Activated CD8-positive, alpha-beta memory T cell treated with anti-CD3 and anti-CD28 coated beads, Interleukin-2, amount 10 ng/mL, durations not matched to agents 7 days and 5 days (primary cell): ENCODE data around the gene CLCA2. TPM values are rescaled to one million over a fixed set of nuclear protein-coding genes. Genes with fewer than 3 reads are reported as not detected.
A peak's percentile ranks its signal among the peaks of the same experiment; 100 is the strongest.

Experiments
- ATAC-seq: fragments of 150-1000 bp; cut with Tn5 transposase; one replicate; pipeline ENCODE4 v1.10.0; 2021; ENCODE audit warnings: moderate library complexity
- CTCF ChIA-PET: fragments of 350-600 bp; sonication (Branson Sonifier 250); formaldehyde crosslinking; loops from one replicate; lab custom pipeline; 2021; ENCODE audit warnings: antibody characterized with exemption; lab: Charles Lee
- DNase-seq: peaks from one replicate; pipeline ENCODE4 v3.0.0-alpha.2; 2020
- H3K27ac Mint-ChIP-seq: one replicate; pipeline ENCODE4 v1.8.0; 2021; ENCODE audit warnings: mild to moderate bottlenecking, mixed read lengths
- H3K27me3 Mint-ChIP-seq: one replicate; pipeline ENCODE4 v1.8.0; 2021; ENCODE audit warnings: mixed read lengths
- H3K36me3 Mint-ChIP-seq: one replicate; pipeline ENCODE4 v1.8.0; 2021; ENCODE audit warnings: mild to moderate bottlenecking, mixed read lengths
- H3K4me1 Mint-ChIP-seq: one replicate; pipeline ENCODE4 v1.8.0; 2021; ENCODE audit warnings: mixed read lengths
- H3K4me3 Mint-ChIP-seq: one replicate; pipeline ENCODE4 v1.8.0; 2021; ENCODE audit warnings: mild to moderate bottlenecking, moderate library complexity, mixed read lengths
- H3K9me3 Mint-ChIP-seq: one replicate; pipeline ENCODE4 v1.8.0; 2022; ENCODE audit warnings: low read depth, mixed read lengths
- total RNA-seq, 2 experiments: library from RNA; stranded (reverse); gene quantifications; one replicate each; pipeline ENCODE4 v1.2.3, GENCODE V29; 2021

CLCA2 gene, protein sequence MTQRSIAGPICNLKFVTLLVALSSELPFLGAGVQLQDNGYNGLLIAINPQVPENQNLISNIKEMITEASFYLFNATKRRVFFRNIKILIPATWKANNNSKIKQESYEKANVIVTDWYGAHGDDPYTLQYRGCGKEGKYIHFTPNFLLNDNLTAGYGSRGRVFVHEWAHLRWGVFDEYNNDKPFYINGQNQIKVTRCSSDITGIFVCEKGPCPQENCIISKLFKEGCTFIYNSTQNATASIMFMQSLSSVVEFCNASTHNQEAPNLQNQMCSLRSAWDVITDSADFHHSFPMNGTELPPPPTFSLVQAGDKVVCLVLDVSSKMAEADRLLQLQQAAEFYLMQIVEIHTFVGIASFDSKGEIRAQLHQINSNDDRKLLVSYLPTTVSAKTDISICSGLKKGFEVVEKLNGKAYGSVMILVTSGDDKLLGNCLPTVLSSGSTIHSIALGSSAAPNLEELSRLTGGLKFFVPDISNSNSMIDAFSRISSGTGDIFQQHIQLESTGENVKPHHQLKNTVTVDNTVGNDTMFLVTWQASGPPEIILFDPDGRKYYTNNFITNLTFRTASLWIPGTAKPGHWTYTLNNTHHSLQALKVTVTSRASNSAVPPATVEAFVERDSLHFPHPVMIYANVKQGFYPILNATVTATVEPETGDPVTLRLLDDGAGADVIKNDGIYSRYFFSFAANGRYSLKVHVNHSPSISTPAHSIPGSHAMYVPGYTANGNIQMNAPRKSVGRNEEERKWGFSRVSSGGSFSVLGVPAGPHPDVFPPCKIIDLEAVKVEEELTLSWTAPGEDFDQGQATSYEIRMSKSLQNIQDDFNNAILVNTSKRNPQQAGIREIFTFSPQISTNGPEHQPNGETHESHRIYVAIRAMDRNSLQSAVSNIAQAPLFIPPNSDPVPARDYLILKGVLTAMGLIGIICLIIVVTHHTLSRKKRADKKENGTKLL
- total RNA-seq, result not detected

DNA sequence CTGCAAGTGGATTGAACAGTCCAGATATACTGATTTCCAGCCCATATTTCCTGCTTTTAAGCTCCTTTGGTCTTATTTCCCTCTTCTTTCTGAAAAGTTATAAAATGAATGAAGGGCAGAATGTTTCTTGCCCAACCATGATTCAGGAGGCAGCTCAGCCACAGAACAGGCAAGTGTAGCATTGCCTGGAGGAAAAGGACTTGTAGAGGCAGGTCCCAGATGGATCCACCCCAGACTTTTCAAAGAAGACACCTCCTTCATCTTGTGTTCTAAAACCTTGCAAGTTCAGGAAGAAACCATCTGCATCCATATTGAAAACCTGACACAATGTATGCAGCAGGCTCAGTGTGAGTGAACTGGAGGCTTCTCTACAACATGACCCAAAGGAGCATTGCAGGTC, at the start of gene CLCA2:
CLCA2 (plus strand) TSS at position 299 of the 400 bp plus-strand sequence; CDS start at position 376, 77 bp downstream.
- Mint-ChIP-seq H3K4me1 (peaks cover 10% of the 10 kb centered on the region), H3K4me3 (no peak within 1 kb of the TSS), H3K9me3 (no peaks in the 10 kb centered on the region), H3K27me3 (peaks cover 9% of the 10 kb centered on the region), H3K36me3 (no peaks in the 10 kb centered on the region), H3K27ac (no peak within 1 kb of the TSS)
- CTCF ChIA-PET, result interaction anchor here (0.7 to 4.0 kb wide), 5 partner anchors 27 to 77 kb away, joined by 3 to 18 read pairs (median 3); partner anchors contain the start of gene ODF2L
- no peak for ATAC-seq
- no peak for DNase-seq

DNA sequence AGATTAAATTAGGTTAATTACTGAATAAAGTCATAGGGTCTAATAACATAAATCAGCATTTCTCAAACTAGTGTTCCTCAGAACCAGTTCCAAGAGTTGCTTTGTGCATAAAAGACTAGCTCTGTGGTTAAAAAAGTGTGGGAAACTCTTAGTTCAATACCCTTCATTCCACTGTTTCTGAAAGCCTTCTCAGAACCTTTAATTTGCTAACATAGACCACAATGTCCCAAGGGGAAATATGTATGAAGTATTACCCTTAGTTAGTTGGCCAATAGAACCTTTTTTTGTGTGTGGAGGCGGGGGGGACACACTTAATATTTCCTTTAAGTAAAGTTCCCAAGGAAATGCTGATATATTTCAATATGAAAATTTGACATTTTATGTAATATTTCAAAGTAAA, 48.3 kb upstream of the CLCA2 start:
- CTCF ChIA-PET, result interaction anchor here (0.6 to 1.0 kb wide), 3 partner anchors 99 to 328 kb away, joined by 3 to 6 read pairs (median 3); partner anchors contain the start of gene SH3GLB1
- no peaks in the 10 kb centered on the region for H3K27me3 Mint-ChIP-seq
- H3K9me3 Mint-ChIP-seq, result peaks cover 14% of the 10 kb centered on the region
- H3K4me3 Mint-ChIP-seq, result no peak overlapping the region
- H3K4me1 Mint-ChIP-seq, result peaks cover 7% of the 10 kb centered on the region
- H3K27ac Mint-ChIP-seq, result no peak overlapping the region
- ATAC-seq (no peak), DNase-seq (no peak)
- peaks cover 53% of the 10 kb centered on the region for H3K36me3 Mint-ChIP-seq

DNA sequence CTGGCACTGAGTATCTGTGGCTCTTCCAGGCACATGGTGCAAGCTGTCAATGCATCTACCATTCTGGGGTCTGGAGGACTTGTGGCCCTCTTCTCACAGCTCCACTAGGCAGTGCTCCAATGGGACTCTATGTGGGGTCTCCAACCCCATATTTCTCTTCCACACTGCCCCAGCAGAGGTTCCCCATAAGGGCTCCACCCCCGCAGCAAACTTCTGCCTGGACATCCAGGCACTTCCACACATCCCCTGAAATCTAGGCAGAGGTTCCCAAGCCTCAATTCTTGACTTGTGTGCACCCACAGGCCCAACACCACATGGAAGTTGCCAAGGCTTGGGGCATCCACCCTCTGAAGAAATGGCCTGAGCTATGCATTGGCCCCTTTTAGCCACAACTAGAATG, 46.6 kb upstream of the CLCA2 start:
- H3K4me3 Mint-ChIP-seq, result no peak overlapping the region
- H3K36me3 Mint-ChIP-seq, result peaks cover 55% of the 10 kb centered on the region
- H3K27me3 Mint-ChIP-seq, result no peaks in the 10 kb centered on the region
- CTCF ChIA-PET, result interaction anchor here (1.1 to 1.2 kb wide), 2 partner anchors 10 to 97 kb away, joined by 3 read pairs; no protein-coding TSS in a partner anchor
- DNase-seq (no peak), ATAC-seq (no peak)
- no peak overlapping the region for H3K27ac Mint-ChIP-seq
- peaks cover 14% of the 10 kb centered on the region for H3K9me3 Mint-ChIP-seq
- H3K4me1 Mint-ChIP-seq, result peaks cover 12% of the 10 kb centered on the region

DNA sequence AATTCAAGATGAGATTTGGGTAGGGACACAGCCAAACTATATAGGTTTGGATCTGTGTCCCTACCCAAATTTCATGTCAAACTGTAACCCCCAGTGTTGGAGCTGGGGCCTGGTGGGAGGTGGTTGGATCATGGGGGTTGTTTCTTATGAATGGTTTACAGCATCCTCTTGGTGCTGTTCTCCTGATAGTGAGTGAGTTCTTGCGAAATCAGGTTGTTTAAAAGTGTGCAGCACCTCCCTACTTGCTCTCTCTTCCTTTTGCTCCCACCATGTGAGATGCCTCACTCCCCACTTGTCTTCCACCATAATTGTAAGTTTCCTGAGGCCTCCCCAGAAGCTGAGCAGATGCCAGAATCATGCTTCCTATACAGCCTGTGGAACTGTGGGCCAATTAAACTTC, 45.2 kb upstream of the CLCA2 start:
- DNase-seq (no peak), ATAC-seq (no peak)
- CTCF ChIA-PET, result interaction anchor here (2.1 to 3.2 kb wide), 2 partner anchors 18 to 124 kb away, joined by 17 to 28 read pairs; partner anchors contain the start of gene ODF2L
- peaks cover 47% of the 10 kb centered on the region for H3K36me3 Mint-ChIP-seq
- H3K4me1 Mint-ChIP-seq, result peaks cover 16% of the 10 kb centered on the region
- peaks cover 14% of the 10 kb centered on the region for H3K9me3 Mint-ChIP-seq
- H3K27ac Mint-ChIP-seq, result no peak overlapping the region
- H3K27me3 Mint-ChIP-seq, result no peaks in the 10 kb centered on the region
- no peak overlapping the region for H3K4me3 Mint-ChIP-seq

DNA sequence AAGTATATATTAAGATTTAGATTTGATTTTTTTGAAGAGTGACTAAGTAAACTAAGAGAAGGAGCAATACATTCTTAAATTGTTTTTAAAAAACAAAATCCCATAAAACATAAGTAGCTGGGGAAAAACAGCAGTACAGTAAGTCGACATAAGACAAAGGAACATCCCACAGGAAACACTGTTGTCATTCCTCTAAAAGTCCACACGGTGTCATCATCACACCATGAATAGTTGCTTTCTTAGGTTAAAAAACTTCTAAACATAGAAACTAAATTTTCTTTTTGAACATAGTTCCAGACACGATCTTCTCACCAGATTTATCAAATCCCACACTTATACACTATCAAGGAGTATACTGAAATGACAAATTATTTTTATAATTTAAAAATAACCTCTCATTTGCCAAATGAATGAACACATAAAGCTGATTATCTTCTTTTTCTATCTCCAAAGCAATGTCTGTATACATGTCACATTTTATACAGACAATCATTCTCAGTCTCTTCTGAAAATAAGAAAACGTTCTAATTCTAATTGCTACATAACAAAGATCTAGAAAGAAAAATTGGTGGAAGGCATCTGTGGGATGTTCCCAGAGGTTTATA, 43.6 kb upstream of the CLCA2 start:
- Mint-ChIP-seq H3K4me3 (no peak overlapping the region), H3K36me3 (peaks cover 40% of the 10 kb centered on the region), H3K27me3 (no peaks in the 10 kb centered on the region), H3K27ac (no peak overlapping the region), H3K9me3 (peaks cover 14% of the 10 kb centered on the region), H3K4me1 (peaks cover 16% of the 10 kb centered on the region)
- ATAC-seq (peak; percentile 72), DNase-seq (no peak)
- CTCF ChIA-PET, result interaction anchor here (0.6 to 3.2 kb wide), 19 partner anchors 10 to 394 kb away, joined by 3 to 28 read pairs (median 5); partner anchors contain the start of genes CLCA2 and ODF2L

DNA sequence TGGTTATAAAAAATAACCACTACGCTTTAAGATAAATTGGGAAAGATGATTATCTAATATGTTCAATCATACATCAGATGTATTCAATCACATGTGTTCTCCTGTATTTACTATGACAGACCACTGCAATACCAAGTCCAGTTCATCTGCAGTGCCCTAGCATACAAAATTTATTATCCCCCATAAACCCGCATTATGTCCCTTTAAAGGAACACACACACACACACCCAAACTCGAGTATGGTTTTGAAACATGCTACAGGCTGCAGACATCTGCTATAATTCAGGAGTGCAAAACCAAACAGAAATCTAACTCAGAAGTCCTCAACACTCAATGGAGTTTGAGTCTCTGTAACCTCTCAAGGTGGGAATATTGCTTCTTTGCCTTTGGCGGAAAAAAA, 42.7 kb upstream of the CLCA2 start:
- Mint-ChIP-seq H3K27me3 (no peaks in the 10 kb centered on the region), H3K4me1 (peaks cover 16% of the 10 kb centered on the region), H3K27ac (no peak overlapping the region), H3K4me3 (no peak overlapping the region), H3K9me3 (peaks cover 14% of the 10 kb centered on the region), H3K36me3 (peaks cover 37% of the 10 kb centered on the region)
- no peak for ATAC-seq
- no peak for DNase-seq
- CTCF ChIA-PET, result no interaction called here

DNA sequence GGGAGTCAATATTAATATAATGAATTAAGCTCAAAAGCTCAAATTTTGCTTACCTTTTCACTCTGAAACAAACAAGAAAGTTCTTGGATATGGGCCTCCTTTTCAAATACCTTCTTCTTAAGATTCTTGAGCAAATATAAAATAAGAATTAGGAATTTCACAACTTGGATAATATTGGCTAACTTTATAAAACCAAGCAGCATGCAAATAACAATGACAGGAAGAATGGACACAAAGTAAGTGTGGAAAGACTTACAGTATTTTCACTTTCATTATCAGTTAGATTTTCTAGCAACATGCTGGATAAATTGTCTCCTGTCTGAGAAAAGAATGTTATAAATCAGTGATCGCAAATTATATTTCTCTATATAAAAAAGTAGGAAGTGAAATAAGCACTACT, 41.1 kb upstream of the CLCA2 start:
- Mint-ChIP-seq H3K4me3 (peak overlapping the region; percentile 47), H3K27ac (peak overlapping the region; percentile 70)
- peak; percentile 51 for ATAC-seq

DNA sequence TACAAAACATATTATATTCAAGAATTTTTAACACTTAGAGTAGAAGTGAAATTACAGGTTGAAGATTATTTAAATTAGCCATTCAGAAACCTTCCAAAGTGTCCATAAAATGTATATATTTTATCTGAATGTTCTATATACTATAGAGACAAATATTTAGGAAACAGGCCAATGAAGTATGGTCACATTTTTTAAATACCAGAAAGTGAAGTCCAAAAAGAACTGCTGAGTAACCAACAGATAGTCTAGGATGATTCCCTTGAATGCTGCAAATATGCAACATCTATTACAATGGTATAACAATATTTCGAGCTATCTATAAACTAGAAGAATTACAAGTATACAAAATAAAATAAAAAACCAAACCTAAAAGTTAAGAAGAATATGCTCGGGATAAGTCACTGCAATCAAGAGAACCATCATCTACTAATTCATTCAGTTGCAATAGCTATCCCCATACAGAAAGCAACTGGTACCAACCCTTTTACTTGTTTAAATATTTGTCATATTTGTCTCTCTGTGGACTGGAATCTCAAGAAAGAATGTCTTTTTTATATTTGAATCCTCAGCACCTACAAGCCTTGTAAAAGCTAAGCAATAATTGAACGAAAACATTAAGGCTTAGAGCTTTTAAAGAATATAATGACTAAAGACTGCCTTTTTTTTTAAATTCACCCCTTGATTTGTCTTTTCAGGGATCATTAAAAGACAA, 35.9 kb upstream of the CLCA2 start:
- H3K27ac Mint-ChIP-seq, result no peak overlapping the region

More for the DNA sequence above, 41.1 kb upstream of the CLCA2 start:
- Mint-ChIP-seq H3K9me3 (peaks cover 6% of the 10 kb centered on the region), H3K36me3 (peaks cover 20% of the 10 kb centered on the region), H3K4me1 (peaks cover 19% of the 10 kb centered on the region), H3K27me3 (no peaks in the 10 kb centered on the region)
- CTCF ChIA-PET, result interaction anchor here (0.7 to 7.3 kb wide), 4 partner anchors 13 to 322 kb away, joined by 3 to 74 read pairs (median 6); partner anchors contain the start of genes ODF2L and SH3GLB1
- no peak for DNase-seq

DNA sequence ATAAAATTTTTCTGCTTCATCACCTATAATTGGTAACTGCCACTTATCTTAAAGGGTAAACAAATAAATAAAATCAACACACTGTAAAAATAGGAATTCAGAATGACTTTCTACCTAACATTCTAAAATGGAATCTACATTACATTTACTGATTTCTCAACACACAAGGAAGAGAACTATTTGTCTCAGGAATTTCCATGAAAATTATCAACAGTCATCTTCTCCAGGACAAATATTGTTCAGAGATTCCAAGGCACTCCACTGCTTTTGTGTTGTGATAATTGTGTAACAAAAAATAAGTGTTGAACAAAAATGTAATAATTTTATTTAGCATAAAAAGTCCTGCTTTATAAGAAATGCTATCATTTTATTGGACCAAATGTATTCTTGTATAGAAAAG, 35.2 kb upstream of the CLCA2 start:
- Mint-ChIP-seq H3K4me1 (peaks cover 48% of the 10 kb centered on the region), H3K36me3 (peaks cover 21% of the 10 kb centered on the region), H3K27ac (peak overlapping the region; percentile 96), H3K27me3 (no peaks in the 10 kb centered on the region), H3K9me3 (no peaks in the 10 kb centered on the region), H3K4me3 (no peak overlapping the region)
- DNase-seq (no peak), ATAC-seq (no peak)
- CTCF ChIA-PET, result interaction anchor here (1.3 to 7.3 kb wide), 3 partner anchors 8 to 315 kb away, joined by 5 to 74 read pairs (median 10); partner anchors contain the start of genes ODF2L and SH3GLB1

More for the DNA sequence above, 35.9 kb upstream of the CLCA2 start:
- no peaks in the 10 kb centered on the region for H3K9me3 Mint-ChIP-seq
- H3K4me1 Mint-ChIP-seq, result peaks cover 42% of the 10 kb centered on the region
- no peak overlapping the region for H3K4me3 Mint-ChIP-seq
- DNase-seq (no peak), ATAC-seq (no peak)
- H3K36me3 Mint-ChIP-seq, result peaks cover 21% of the 10 kb centered on the region
- H3K27me3 Mint-ChIP-seq, result no peaks in the 10 kb centered on the region
- CTCF ChIA-PET, result interaction anchor here (1.3 to 7.3 kb wide), 3 partner anchors 8 to 316 kb away, joined by 5 to 74 read pairs (median 10); partner anchors contain the start of genes ODF2L and SH3GLB1

DNA sequence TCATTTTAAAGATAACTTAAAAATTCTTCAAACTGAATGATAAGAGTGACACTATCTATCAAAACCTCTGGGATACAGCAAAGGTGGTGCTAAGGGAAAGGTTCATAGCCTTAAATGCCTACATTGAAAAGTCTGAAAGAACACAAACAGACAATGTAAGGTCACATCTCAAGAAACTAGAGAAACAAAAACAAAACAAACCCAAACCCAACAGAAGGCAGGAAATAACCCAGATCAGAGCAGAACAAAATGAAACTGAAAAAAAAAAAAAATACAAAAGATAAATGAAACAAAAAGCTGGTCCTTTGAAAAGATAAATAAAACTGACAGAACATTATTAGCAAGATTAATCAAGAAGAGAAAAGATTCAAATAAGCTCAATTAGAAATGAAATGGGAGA, 34.7 kb upstream of the CLCA2 start:
- Mint-ChIP-seq H3K36me3 (peaks cover 21% of the 10 kb centered on the region), H3K27me3 (no peaks in the 10 kb centered on the region), H3K9me3 (no peaks in the 10 kb centered on the region), H3K27ac (peak overlapping the region; percentile 96), H3K4me1 (peaks cover 50% of the 10 kb centered on the region), H3K4me3 (peak overlapping the region; percentile 74)
- peak; percentile 84 for ATAC-seq
- CTCF ChIA-PET, result interaction anchor here (0.7 to 1.8 kb wide), 6 partner anchors 35 to 364 kb away, joined by 3 to 8 read pairs (median 4); partner anchors contain the start of genes CLCA2 and SH3GLB1
- DNase-seq, result no peak

DNA sequence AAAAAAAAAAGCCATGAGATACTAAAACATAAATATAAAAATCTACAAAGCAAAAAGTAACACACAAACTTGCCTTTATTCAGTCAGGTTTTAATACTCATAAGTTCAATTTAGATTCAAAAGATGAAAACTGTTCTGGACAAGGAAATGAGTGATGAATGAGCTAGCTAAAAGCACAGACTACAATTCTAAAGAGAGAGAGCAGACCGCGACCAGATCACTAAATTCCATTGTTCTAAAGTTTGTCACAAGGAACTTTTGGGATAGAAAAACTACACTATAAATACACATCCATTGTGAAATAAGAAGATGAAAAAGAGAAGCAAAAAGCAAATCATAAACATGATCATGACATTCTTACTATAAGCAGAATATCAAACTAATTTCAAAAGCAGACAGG, 29.6 kb upstream of the CLCA2 start:
- CTCF ChIA-PET, result interaction anchor here (2.6 kb wide), 1 partner anchor 9 kb away, joined by 7 read pairs; no protein-coding TSS in a partner anchor
- peaks cover 19% of the 10 kb centered on the region for H3K36me3 Mint-ChIP-seq
- H3K27ac Mint-ChIP-seq, result peak overlapping the region; percentile 48
- DNase-seq, result no peak
- H3K4me3 Mint-ChIP-seq, result peak overlapping the region; percentile 61
- no peaks in the 10 kb centered on the region for H3K27me3 Mint-ChIP-seq
- peaks cover 61% of the 10 kb centered on the region for H3K4me1 Mint-ChIP-seq
- ATAC-seq, result no peak
- H3K9me3 Mint-ChIP-seq, result no peaks in the 10 kb centered on the region
